Activated CD4-positive, alpha-beta memory T cell treated with anti-CD3 and anti-CD28 coated beads for 36 hours (primary cell): ENCODE data around the gene SDF2. TPM values are rescaled to one million over a fixed set of nuclear protein-coding genes. Genes with fewer than 3 reads are reported as not detected.

Experiments used
- CTCF ChIA-PET: fragments of 350-600 bp; sonication (Branson Sonifier 250); formaldehyde crosslinking; loops from one replicate; lab custom pipeline; 2021; ENCODE audit warnings: antibody characterized with exemption, inconsistent platforms; lab: Charles Lee
- POLR2A ChIA-PET: fragments of 350-600 bp; sonication (Branson Sonifier 250); formaldehyde crosslinking; loops from one replicate; lab custom pipeline; 2021; ENCODE audit warnings: antibody characterized with exemption; lab: Charles Lee
- DNase-seq: peaks from one replicate; pipeline ENCODE4 v3.0.0-alpha.2; 2020
- H3K27ac Mint-ChIP-seq: one replicate; pipeline ENCODE4 v1.8.0; 2021; ENCODE audit warnings: mixed read lengths
- H3K27me3 Mint-ChIP-seq: one replicate; pipeline ENCODE4 v1.8.0; 2021; ENCODE audit warnings: mixed read lengths
- H3K36me3 Mint-ChIP-seq: one replicate; pipeline ENCODE4 v1.8.0; 2021; ENCODE audit warnings: mixed read lengths
- H3K4me1 Mint-ChIP-seq: one replicate; pipeline ENCODE4 v1.8.0; 2021; ENCODE audit warnings: low read depth, mixed read lengths
- H3K4me3 Mint-ChIP-seq: one replicate; pipeline ENCODE4 v1.8.0; 2021; ENCODE audit warnings: mild to moderate bottlenecking, mixed read lengths
- H3K9me3 Mint-ChIP-seq: one replicate; pipeline ENCODE4 v1.8.0; 2021; ENCODE audit warnings: mixed read lengths
- intact Hi-C: fragments of 100-400 bp; cut with micrococcal nuclease; formaldehyde crosslinking; loops from one replicate; pipeline ENCODE4 v1.15.1; 2023
- total RNA-seq, 2 experiments: library from RNA; stranded (reverse); gene quantifications; one replicate each; pipeline ENCODE4 v1.2.3, GENCODE V29; 2021

SDF2 gene
- total RNA-seq, 2 experiments from 2014 or later, result 38.4 to 43.5 TPM

- DNase-seq, result peak; percentile 87
- Mint-ChIP-seq H3K36me3 (peaks cover 13% of the 10 kb centered on the region), H3K9me3 (no peaks in the 10 kb centered on the region), H3K4me3 (peak overlapping the region; percentile 93), H3K27me3 (no peaks in the 10 kb centered on the region), H3K4me1 (peaks cover 21% of the 10 kb centered on the region), H3K27ac (peak overlapping the region; percentile 93)
- intact Hi-C loops, result loop anchor here (1.0 to 5.0 kb wide), 6 partner anchors 20 to 353 kb away; partner anchors contain the start of genes BLTP2, PHF12, PROCA1 and SUPT6H
- ChIA-PET POLR2A (interaction anchor here (0.6 to 2.4 kb wide), 21 partner anchors 8 to 298 kb away, joined by 3 to 28 read pairs (median 4); partner anchors contain the start of genes ALDOC, BLTP2, PIGS and PROCA1), CTCF (interaction anchor here (0.6 to 1.6 kb wide), 7 partner anchors 13 to 50 kb away, joined by 3 to 7 read pairs (median 5); partner anchors contain the start of gene PIGS)
Observed at GRCh38 chr17:28599311-28600184, 62.2 kb downstream of the SDF2 start.

GRCh38 chr17:28598799-28599310 lies 62.9 kb downstream of the SDF2 start, which contains the start of gene SPAG5:
SPAG5 (minus strand) TSS chr17:28599025; CDS start chr17:28598946, 79 bp downstream.
- H3K9me3 Mint-ChIP-seq, result no peaks in the 10 kb centered on the region
- H3K4me3 Mint-ChIP-seq, result peak within 1 kb of the TSS; percentile 93
- peaks cover 21% of the 10 kb centered on the region for H3K4me1 Mint-ChIP-seq
- DNase-seq, result peak; percentile 97
- intact Hi-C loops, result loop anchor here (1.0 to 5.0 kb wide), 6 partner anchors 20 to 353 kb away; partner anchors contain the start of genes BLTP2, PHF12, PROCA1 and SUPT6H
- H3K27me3 Mint-ChIP-seq, result no peaks in the 10 kb centered on the region
- ChIA-PET POLR2A (interaction anchor here (0.6 to 2.4 kb wide), 17 partner anchors 8 to 297 kb away, joined by 3 to 28 read pairs (median 6); partner anchors contain the start of genes ALDOC, BLTP2, PIGS and PROCA1), CTCF (interaction anchor here (0.6 to 1.6 kb wide), 7 partner anchors 14 to 50 kb away, joined by 3 to 7 read pairs (median 5); partner anchors contain the start of gene PIGS)
- peak within 1 kb of the TSS; percentile 93 for H3K27ac Mint-ChIP-seq
- H3K36me3 Mint-ChIP-seq, result peaks cover 11% of the 10 kb centered on the region

- no peaks in the 10 kb centered on the region for H3K27me3 Mint-ChIP-seq
- H3K36me3 Mint-ChIP-seq, result peaks cover 11% of the 10 kb centered on the region
- H3K4me1 Mint-ChIP-seq, result peaks cover 21% of the 10 kb centered on the region
- intact Hi-C loops, result loop anchor here (2.0 to 5.0 kb wide), 2 partner anchors 112 to 354 kb away; partner anchors contain the start of genes PHF12 and PROCA1
- CTCF ChIA-PET, result interaction anchor here (0.8 to 1.5 kb wide), 5 partner anchors 14 to 519 kb away, joined by 3 to 6 read pairs (median 5); partner anchors contain the start of genes ALDOC and PIGS
- DNase-seq, result no peak
- H3K4me3 Mint-ChIP-seq, result peak overlapping the region; percentile 93
- no peaks in the 10 kb centered on the region for H3K9me3 Mint-ChIP-seq
- H3K27ac Mint-ChIP-seq, result peak overlapping the region; percentile 93
- POLR2A ChIA-PET, result interaction anchor here (1.3 to 2.4 kb wide), 4 partner anchors 15 to 64 kb away, joined by 4 to 28 read pairs (median 9); partner anchors contain the start of genes BLTP2, PIGS, SDF2 and SUPT6H
Observed at GRCh38 chr17:28598389-28598788, 63.3 kb downstream of the SDF2 start.

Other genes with a start within 250 kb of the SDF2 start
- gene SLC13A2, start 188.3 kb downstream of the SDF2 start, total RNA-seq, result not detected
- not detected for gene FOXN1, start 155.6 kb downstream of the SDF2 start, total RNA-seq
- 10 to 100 TPM; 38.0 to 42.0 TPM for gene UNC119, start 109.3 kb downstream of the SDF2 start, total RNA-seq
- gene PIGS, start 90.4 kb downstream of the SDF2 start, total RNA-seq, result 10 to 100 TPM; 36.6 to 38.6 TPM
- gene ALDOC, start 85.0 kb downstream of the SDF2 start, total RNA-seq, result 10 to 100 TPM; 75.2 to 77.3 TPM
- gene SPAG5, start 62.9 kb downstream of the SDF2 start, total RNA-seq, result 100 to 1,000 TPM; 153 to 159 TPM
- 10 to 100 TPM; 14.2 to 17.5 TPM for gene RSKR, start 47.7 kb downstream of the SDF2 start, total RNA-seq
- 100 to 1,000 TPM; 127 to 133 TPM for gene BLTP2, start 16.7 kb downstream of the SDF2 start, total RNA-seq
- gene SUPT6H, start 299 bp upstream of the SDF2 start, total RNA-seq, result 10 to 100 TPM; 59.4 to 65.9 TPM
- gene PROCA1, start 50.0 kb upstream of the SDF2 start, total RNA-seq, result 1 to 10 TPM; 4.5 TPM
- 1 to 10 TPM; 4.9 to 6.6 TPM for gene RAB34, start 56.0 kb upstream of the SDF2 start, total RNA-seq
- 1,000 to 10,000 TPM; 2,357 to 2,419 TPM for gene RPL23A, start 58.1 kb upstream of the SDF2 start, total RNA-seq
- gene TLCD1, start 64.3 kb upstream of the SDF2 start, total RNA-seq, result 1 to 10 TPM; 9.1 to 9.5 TPM
- 1 to 10 TPM; 3.4 to 4.0 TPM for gene NEK8, start 66.9 kb upstream of the SDF2 start, total RNA-seq
- 10 to 100 TPM; 83.0 to 83.9 TPM for gene TRAF4, start 82.1 kb upstream of the SDF2 start, total RNA-seq
- gene FAM222B, start 180.9 kb upstream of the SDF2 start, total RNA-seq, result 10 to 100 TPM; 18.6 to 21.5 TPM
- 10 to 100 TPM; 43.0 to 48.5 TPM for gene ERAL1, start 193.1 kb upstream of the SDF2 start, total RNA-seq
- 100 to 1,000 TPM; 110 to 118 TPM for gene FLOT2, start 235.8 kb upstream of the SDF2 start, total RNA-seq
- 10 to 100 TPM; 18.0 to 20.6 TPM for gene DHRS13, start 241.2 kb upstream of the SDF2 start, total RNA-seq